ENCODE data around the gene PCDH17.

PCDH17 gene

DNA sequence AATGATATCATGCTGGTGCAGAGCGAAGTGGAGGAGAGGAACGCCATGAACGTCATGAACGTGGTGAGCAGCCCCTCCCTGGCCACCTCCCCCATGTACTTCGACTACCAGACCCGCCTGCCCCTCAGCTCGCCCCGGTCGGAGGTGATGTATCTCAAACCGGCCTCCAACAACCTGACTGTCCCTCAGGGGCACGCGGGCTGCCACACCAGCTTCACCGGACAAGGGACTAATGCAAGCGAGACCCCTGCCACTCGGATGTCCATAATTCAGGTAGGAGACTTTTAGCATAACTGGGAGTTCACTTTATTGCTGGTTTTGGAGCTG, 3.3 kb downstream of the PCDH17 start:
- DNase-seq (ENCODE audit: low spot score) (no peak), FAIRE-seq (no peak)

DNA sequence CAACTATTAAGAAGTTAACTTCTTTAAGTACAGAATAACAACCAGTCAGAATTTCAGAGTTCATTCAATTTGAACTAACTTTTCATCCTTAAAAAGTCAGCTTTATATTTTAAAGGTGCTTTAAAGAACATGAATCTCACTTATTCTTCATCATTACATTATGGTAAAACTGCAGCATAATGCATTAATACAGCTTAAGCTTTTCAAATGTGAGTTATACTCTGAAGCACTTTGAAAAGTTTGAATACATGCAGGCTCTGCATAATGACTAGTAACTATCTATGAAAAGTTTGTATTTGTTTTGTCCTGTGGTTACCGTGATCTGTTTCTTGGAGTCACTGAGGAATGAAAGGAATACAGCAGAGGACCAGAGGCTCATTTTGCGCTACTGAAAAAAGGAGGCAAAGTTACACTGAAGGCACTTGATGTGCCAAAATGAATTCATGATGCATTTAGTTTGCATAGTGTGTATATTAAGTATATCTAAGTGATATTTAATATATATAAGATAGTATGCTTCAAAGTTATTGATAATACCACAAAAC, 4.1 kb downstream of the PCDH17 start:
- FAIRE-seq (no peak), DNase-seq (ENCODE audit: low spot score) (no peak)

- no peak for FAIRE-seq
Measured at GRCh38 chr13:57636816-57637215, 5.3 kb downstream of the PCDH17 start.

DNA sequence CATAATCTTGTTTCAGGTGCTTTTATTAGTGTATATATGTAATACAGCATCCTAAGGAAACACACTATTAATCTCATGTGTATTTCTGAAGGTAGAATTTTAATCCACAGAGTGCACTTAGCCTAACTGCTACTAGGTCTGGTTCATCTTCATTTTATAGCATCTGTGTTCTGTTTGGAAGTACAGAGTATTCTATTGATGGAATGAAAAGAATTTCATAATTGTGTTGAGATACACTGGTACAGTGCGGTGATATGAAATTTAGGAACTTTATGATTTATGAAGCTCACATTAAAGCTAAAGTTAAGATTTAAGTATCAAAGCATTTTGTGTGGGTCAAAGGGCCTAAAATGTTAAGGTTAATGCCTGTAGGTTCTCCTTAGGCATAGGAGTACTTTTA, 6.0 kb downstream of the PCDH17 start:
- FAIRE-seq (no peak), DNase-seq (ENCODE audit: low spot score) (no peak)

More at GRCh38 chr13:57636816-57637215, 5.3 kb downstream of the PCDH17 start:
- DNase-seq (ENCODE audit: low spot score): no peak

DNA sequence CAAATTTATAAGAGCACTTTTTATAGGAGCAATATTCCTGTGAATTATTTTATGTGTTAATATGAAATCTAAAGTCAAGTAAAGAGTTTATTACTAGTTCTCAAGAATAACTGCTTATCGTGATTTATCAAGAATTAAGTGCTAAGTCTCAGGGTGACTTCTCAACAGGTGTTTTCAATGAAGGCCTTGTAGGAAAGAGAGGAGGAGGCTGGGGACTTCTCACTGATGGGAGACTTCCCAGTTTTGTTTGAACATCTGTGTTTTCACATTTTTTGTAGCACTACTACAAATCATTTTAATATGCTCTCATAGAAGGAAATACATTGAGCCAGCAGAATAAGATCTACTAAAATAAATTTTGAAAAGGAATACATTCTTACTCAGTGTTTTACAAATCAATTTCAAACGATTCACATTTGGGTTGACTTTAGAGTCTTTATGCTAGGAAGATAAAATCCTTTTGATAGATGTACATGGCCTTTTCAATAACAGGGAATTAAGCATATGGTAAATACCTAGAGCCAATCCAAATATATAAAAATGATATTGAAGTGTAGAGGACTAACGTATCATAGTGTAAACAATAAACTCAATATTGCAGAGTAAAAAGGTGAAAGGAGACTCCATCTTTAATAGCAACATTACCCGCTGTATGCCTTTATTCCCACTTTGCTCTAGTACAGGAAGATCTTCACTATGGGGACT, 6.8 kb downstream of the PCDH17 start:
- no peak for DNase-seq (ENCODE audit: low spot score)
- FAIRE-seq: no peak

DNA sequence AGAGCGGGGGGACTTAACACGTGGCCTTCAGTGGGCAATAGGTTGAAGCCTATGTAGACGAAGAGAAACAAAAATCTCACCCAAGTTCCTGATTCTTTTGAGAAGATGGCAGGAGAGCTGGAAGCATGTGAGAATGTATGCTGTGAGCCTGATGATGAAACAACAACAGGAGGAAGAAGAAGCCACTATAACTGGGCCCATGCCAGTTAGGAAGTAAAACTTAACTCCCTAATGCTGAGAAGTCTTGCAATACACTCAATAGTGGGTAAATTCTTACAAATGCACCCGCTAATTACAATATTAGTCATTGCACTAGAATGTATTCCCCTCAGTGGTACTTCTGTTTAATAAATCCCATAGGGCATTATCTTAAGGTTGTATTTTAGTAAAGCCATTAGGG, 9.1 kb downstream of the PCDH17 start:
- DNase-seq (ENCODE audit: low spot score): no peak
- no peak for FAIRE-seq

- no peak for DNase-seq (ENCODE audit: low spot score)
- no peak for FAIRE-seq
Measured at GRCh38 chr13:57641051-57641450, 9.5 kb downstream of the PCDH17 start.

GRCh38 chr13:57644106-57644505, 12.6 kb downstream of the PCDH17 start:
- FAIRE-seq (no peak), DNase-seq (ENCODE audit: low spot score) (no peak)

- no peak for FAIRE-seq
Measured at GRCh38 chr13:57653229-57653989, 21.9 kb downstream of the PCDH17 start.

GRCh38 chr13:57665481-57665880, 33.9 kb downstream of the PCDH17 start:
- FAIRE-seq (no peak), DNase-seq (ENCODE audit: low spot score) (no peak)

More at GRCh38 chr13:57653229-57653989, 21.9 kb downstream of the PCDH17 start:
- no peak for DNase-seq (ENCODE audit: low spot score)

DNA sequence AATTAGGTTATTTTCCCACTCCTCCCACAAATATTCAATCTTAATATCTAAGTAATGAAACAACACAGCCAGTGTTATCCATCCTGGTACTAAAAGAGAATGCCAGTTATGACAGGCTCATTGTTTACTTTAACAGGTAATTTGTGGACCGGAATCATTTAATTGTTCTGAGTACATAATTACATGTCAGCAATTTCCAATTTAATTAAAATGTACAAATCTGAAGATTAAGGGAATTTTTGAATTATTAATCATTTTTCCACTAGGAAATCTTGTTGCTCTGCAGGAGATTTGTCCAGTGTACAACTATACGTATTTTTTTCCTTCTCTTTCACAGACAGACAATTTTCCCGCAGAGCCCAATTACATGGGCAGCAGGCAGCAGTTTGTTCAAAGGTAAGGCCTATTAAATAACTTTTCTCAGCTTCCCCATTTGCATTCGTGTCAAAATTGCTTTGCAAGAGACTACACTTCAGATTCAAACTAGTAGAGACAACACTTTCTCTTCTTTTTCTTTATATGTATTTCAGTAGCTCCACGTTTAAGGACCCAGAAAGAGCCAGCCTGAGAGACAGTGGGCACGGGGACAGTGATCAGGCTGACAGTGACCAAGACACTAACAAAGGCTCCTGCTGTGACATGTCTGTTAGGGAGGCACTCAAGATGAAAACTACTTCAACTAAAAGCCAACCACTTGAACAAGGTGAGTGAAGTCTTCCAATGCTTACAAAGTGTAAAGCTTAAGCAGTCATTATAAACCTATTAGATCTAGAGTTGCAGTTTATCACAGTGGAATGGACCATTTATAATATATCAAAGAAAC, 34.8 kb downstream of the PCDH17 start:
- DNase-seq (ENCODE audit: low spot score): no peak
- no peak for FAIRE-seq

GRCh38 chr13:57672168-57672567, 40.6 kb downstream of the PCDH17 start:
- no peak for FAIRE-seq

GRCh38 chr13:57673197-57673596, 41.7 kb downstream of the PCDH17 start:
- DNase-seq (ENCODE audit: low spot score) (no peak), FAIRE-seq (no peak)

More at GRCh38 chr13:57672168-57672567, 40.6 kb downstream of the PCDH17 start:
- DNase-seq (ENCODE audit: low spot score): no peak

GRCh38 chr13:57675526-57675925, 44.0 kb downstream of the PCDH17 start:
- FAIRE-seq (no peak), DNase-seq (ENCODE audit: low spot score) (no peak)

DNA sequence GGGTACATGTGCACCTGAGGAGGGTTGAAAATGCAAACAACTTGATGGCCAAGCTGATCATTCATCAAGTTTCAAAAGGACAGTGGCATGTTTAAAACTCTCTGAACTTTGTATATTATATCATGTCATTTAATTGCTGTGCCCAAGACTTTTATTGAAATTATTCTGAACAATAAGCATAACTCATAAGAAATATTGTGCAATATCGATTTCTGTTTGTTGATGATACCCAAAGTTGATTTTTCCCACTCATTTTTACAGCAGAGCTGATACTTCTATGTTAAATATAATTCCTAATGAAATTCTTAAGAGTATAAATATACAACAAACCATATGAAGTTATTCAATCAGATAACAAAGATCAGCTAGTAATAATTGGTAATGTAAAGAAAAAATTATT, 49.1 kb downstream of the PCDH17 start:
- FAIRE-seq: no peak
- DNase-seq (ENCODE audit: low spot score): no peak

GRCh38 chr13:57682128-57682716, 50.7 kb downstream of the PCDH17 start:
- no peak for DNase-seq (ENCODE audit: low spot score)
- no peak for FAIRE-seq

DNA sequence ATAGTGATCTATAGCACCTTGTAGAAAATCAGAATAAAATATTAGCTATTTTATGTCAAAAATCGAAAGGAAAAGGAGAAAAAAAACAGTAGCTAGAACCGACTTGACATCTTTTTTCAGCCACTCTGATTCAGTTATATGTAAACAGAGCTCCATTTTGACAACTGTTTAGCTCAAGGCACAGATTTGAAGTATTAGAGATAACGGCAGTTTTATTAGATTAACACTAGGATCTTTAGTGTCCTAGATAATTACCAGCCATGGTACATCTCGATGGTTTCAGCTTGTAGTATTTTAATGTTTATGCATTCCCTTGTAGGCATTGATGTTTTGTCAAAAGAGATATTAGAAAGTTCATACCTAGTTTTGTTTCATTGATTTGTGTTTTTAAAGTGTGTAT, 67.3 kb downstream of the PCDH17 start:
- DNase-seq (ENCODE audit: low spot score): no peak

DNA sequence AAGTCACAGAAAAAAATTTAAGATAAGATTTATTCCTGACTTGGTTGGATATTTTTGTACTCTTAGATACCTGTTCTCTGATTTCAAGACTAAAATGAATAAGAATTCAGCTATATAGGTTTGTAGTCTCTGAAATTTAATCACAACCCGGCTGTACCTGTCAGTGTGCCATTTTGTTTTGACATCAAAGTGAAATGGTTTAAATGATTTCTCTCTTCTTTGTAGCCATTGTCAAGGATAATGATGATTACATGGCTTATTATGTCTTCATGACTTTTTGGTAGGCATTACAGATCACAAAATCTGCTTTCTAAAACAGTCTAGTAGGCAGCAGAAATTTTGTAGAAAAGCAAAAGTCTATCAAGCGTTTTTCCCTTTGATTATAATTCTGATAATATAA, 72.5 kb downstream of the PCDH17 start:
- FAIRE-seq (no peak), DNase-seq (ENCODE audit: low spot score) (no peak)

More for the DNA sequence above, 67.3 kb downstream of the PCDH17 start:
- FAIRE-seq: no peak

DNA sequence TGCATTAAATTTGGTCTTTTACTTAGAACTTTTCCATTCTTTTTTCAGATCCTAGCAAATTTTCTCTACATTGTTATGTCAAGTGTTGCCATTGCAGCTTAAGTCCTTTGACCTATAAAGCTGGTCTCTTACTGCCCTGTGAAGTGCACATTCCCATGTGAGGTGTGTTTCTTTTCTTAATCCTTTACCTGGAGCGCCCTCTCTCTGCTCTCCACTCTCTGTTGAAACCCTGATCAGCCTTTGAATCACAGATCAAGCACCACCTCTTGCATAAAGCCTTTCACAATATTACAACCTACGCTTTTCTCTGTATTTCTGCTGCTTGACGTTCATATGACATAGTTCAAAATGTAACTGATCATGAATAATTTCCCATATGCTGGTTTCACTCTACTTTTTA, 84.8 kb downstream of the PCDH17 start:
- no peak for FAIRE-seq
- DNase-seq (ENCODE audit: low spot score): no peak

DNA sequence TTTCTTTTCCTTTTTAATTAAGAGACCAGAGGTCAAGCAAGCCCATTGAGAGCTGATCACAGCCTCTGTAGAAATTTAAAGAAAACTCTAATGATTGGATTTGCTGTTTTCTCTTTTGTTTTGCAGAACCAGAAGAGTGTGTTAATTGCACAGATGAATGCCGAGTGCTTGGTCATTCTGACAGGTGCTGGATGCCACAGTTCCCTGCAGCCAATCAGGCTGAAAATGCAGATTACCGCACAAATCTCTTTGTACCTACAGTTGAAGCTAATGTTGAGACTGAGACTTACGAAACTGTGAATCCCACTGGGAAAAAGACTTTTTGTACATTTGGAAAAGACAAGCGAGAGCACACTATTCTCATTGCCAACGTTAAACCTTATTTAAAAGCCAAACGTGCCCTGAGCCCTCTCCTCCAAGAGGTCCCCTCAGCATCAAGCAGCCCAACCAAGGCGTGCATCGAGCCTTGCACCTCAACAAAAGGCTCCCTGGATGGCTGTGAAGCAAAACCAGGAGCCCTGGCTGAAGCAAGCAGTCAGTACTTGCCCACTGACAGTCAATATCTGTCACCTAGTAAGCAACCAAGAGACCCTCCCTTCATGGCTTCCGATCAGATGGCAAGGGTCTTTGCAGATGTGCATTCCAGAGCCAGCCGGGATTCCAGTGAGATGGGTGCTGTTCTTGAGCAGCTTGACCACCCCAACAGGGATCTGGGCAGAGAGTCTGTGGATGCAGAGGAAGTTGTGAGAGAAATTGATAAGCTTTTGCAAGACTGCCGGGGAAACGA, 93.1 kb downstream of the PCDH17 start:
- FAIRE-seq (no peak), DNase-seq (ENCODE audit: low spot score) (no peak)

GRCh38 chr13:57725480-57725879, 93.9 kb downstream of the PCDH17 start:
- DNase-seq (ENCODE audit: low spot score) (no peak), FAIRE-seq (no peak)
